Renal cortex interstitium (tissue), 11 donors: ENCODE results near the gene SDK1. TPM values are rescaled to one million over a fixed set of nuclear protein-coding genes. Genes with fewer than 3 reads are reported as not detected.
"Not testable (repeated sequence)": the region's sequence is repeated elsewhere in the genome, so short reads cannot be mapped to it uniquely, and the experiment has no call there.

Source experiments
- DNase-seq, 11 donors: peaks; one replicate each; pipeline ENCODE4 v3.0.0-alpha.2; 2013; ENCODE audit warnings: low read depth in 9 of 11, low spot score in 4 of 11; ENCODE audit errors: extremely low read depth in 1 of 11
- polyA plus RNA-seq, 3 donors: library from polyadenylated mRNA; unstranded; fragments of 120-200 nt; gene quantifications; one replicate each; pipeline ENCODE4 v1.2.1, GENCODE V29; 2013; ENCODE audit not compliant: insufficient read length in 3 of 3

Gene SDK1
- polyA plus RNA-seq, 3 donors, result 5.9 to 9.1 (median 7.6) TPM

DNA sequence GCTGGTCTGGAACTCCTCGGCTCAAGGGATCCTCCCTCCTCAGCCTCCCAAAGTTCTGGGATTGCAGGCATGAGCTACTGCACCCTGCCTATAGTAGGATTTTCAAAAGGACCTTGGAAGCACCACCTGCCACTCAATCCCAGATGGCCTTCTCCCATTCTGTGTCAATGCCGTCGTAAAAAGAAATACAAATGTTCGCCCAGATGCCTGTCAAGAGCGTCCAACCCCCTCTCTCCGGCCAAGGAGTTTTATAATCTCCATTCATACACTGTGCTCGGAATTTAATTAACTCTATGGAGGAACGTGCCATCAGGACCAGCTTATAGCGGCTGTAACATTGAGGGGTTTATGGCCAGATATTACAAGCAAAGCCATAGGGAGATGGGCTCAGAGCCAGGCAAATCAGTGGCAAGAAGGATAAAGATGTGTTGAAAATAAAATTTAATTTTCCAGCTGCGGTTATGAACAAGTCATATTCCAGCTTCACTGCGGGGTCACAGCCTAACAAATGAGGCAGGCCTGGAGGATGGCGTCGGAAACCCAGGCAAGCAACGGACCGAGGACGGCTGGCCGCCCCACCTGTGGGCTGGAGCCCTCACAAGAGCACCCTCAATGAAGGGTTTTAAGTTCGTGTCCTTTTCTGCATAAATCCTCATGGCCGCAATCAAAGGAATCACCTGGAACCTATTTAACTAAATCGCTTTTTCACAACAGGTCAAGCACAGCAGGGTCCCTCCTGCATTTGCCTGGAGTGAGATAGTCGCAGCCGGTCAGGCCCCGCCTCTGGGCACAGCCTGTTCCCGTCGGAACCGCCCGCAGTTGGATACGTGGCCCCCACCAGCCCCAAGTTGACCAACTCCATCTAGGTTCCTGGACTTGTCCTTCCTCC, 1006.5 kb downstream of the SDK1 start:
- DNase-seq, result no peak

DNA sequence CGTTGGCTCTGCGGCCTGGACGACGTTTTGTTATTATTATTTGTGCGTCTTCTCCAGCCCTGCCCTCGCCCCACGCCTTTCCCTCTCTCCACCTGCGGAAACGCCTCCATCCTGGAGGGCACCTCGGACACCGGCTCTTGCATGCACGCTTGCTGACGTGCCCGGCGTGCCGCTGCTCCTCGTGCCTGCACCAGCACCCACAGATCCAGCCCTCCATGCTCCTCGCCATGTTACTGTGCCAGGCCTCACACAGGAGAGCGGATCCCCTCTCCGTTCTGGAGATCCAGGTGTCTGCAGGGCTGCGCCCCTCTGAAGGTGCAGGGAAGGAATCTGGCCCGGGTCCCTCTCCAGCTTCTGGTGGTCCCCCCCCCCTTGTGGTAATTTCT, 1007.1 kb downstream of the SDK1 start:
- no peak for DNase-seq

DNA sequence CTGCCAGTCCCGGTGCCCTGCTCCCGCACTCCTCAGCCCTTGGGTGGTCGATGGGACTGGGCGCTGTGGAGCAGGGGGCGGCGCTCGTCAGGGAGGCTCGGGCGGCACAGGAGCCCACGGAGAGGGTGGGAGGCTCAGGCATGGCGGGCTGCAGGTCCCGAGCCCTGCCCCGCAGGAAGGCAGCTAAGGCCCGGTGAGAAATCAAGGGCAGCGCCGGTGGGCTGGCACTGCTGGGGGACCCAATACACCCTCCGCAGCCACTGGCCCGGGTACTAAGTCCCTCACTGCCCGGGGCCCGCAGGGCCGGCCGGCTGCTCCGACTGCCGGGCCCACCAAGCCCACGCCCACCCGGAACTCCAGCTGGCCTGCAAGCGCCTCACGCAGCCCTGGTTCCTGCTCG, 1012.9 kb downstream of the SDK1 start:
- not testable (repeated sequence) for DNase-seq

DNA sequence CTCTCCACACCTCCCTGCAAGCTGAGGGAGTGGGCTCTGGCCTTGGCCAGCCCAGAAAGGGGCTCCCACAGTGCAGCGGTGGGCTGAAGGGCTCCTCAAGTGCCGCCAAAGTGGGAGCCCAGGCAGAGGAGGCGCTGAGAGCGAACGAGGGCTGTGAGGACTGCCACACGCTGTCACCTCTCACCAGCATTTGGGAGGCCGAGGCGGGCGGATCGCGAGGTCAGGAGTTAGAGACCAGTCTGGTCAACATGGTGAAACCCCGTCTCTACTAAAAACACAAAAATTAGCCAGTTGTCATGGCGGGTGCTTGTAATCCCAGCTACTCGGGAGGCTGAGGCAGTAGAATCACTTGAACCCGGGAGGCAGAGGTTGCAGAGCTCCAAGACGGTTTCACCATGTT, 1013.3 kb downstream of the SDK1 start:
- DNase-seq, result not testable (repeated sequence)
